ENCODE results near the gene ANKRD7. TPM values are rescaled to one million over a fixed set of nuclear protein-coding genes. Genes with fewer than 3 reads are reported as not detected.

Gene ANKRD7
- total RNA-seq, 1 experiment from 2014 or later = 1.7 TPM

- Mint-ChIP-seq H3K27me3 (ENCODE audit: low read depth) (no peaks in the 10 kb centered on the region), H3K27ac (no peak overlapping the region), H3K4me3 (no peak overlapping the region), H3K9me3 (no peaks in the 10 kb centered on the region), H3K4me1 (no peaks in the 10 kb centered on the region), H3K36me3 (no peaks in the 10 kb centered on the region)
- ATAC-seq (no peak), DNase-seq (ENCODE audit: low spot score) (no peak)
- TF ChIP-seq TEAD1 (CRISPR knock-in tag; IDR thresholded peaks at IDR 0.05) (no peak), ZNF281 (CRISPR knock-in tag; IDR thresholded peaks at IDR 0.05) (no peak), ETV6 (CRISPR knock-in tag; IDR thresholded peaks at IDR 0.05) (no peak), ZBTB43 (CRISPR knock-in tag; IDR thresholded peaks at IDR 0.05) (no peak), PRDM15 (CRISPR knock-in tag; IDR thresholded peaks at IDR 0.05) (no peak), EMX1 (CRISPR knock-in tag; IDR thresholded peaks at IDR 0.05) (no peak), RORB (CRISPR knock-in tag; IDR thresholded peaks at IDR 0.05) (no peak), AFF4 (CRISPR knock-in tag; IDR thresholded peaks at IDR 0.05; ENCODE audit: borderline replicate concordance) (no peak), MLX (CRISPR knock-in tag; IDR thresholded peaks at IDR 0.05) (no peak), ATF3 (CRISPR knock-in tag; conservative IDR thresholded peaks at IDR 0.05) (no peak), ZNF121 (CRISPR knock-in tag; IDR thresholded peaks at IDR 0.05) (no peak), ZNF232 (CRISPR knock-in tag; IDR thresholded peaks at IDR 0.05) (no peak), USF1 (CRISPR knock-in tag; IDR thresholded peaks at IDR 0.05) (no peak), CTCF (IDR thresholded peaks at IDR 0.05) (no peak), NR3C1 (CRISPR knock-in tag; conservative IDR thresholded peaks at IDR 0.05; ENCODE audit: low read depth) (no peak), ELF4 (CRISPR knock-in tag; IDR thresholded peaks at IDR 0.05; ENCODE audit: low read depth) (no peak), IRF1 (CRISPR knock-in tag; IDR thresholded peaks at IDR 0.05) (no peak), KAT7 (CRISPR knock-in tag; IDR thresholded peaks at IDR 0.05; ENCODE audit: borderline replicate concordance) (no peak), RELA (CRISPR knock-in tag; IDR thresholded peaks at IDR 0.05; ENCODE audit: borderline replicate concordance) (no peak), ZNF317 (CRISPR knock-in tag; IDR thresholded peaks at IDR 0.05; ENCODE audit: borderline replicate concordance, low read depth) (no peak)
- POLR2A ChIA-PET = no interaction called here
- CTCF ChIA-PET = no interaction called here
Observed at GRCh38 chr7:118264836-118265235, 40.3 kb downstream of the ANKRD7 start.

Data from WTC11 (cell line).